ENCODE results near the gene MEX3A. TPM values are rescaled to one million over a fixed set of nuclear protein-coding genes. Genes with fewer than 3 reads are reported as not detected.

The MEX3A gene
- total and polyA plus RNA-seq, 10 of the 15 experiments (the other 5 are each of a cell fraction or from before 2014, with no cell fraction given), result 0.11 to 5.1 (median 1.7) TPM

- TF ChIP-seq E2F8 (IDR thresholded peaks at IDR 0.05; ENCODE audit: low read depth, partially characterized antibody) (no peak), NFYA (IDR thresholded peaks at IDR 0.05; ENCODE audit: borderline replicate concordance, low read depth, low read length) (no peak), HDAC6 (IDR thresholded peaks at IDR 0.05; ENCODE audit: unreplicated experiment) (no peak), ZNF274 (IDR thresholded peaks at IDR 0.05; ENCODE audit: insufficient read depth, insufficient read length) (no peak), RFX5 (IDR thresholded peaks at IDR 0.05; ENCODE audit: low read depth, low read length) (no peak), BMI1 (IDR thresholded peaks at IDR 0.05; ENCODE audit: borderline replicate concordance) (no peak)
Measured at GRCh38 chr1:156025876-156026275, 56.4 kb downstream of the MEX3A start (continued).

- no peak for TF ChIP-seq RBBP5 (conservative IDR thresholded peaks at IDR 0.05)
- no peak for TF ChIP-seq ZSCAN29 (IDR thresholded peaks at IDR 0.05)
- TF ChIP-seq ETV6 (conservative IDR thresholded peaks at IDR 0.05 in 1 of 2, IDR thresholded peaks at IDR 0.05 in 1 of 2; ENCODE audit: borderline replicate concordance in 1 of 2, low read depth in 1 of 2), result no peak
- TF ChIP-seq JUND (IDR thresholded peaks at IDR 0.05; ENCODE audit: low read depth, low read length), result no peak
- TF ChIP-seq CREB1 (IDR thresholded peaks at IDR 0.05; ENCODE audit: low read depth), result no peak
- TF ChIP-seq ZBTB33 (IDR thresholded peaks at IDR 0.05), result no peak
- no peak for TF ChIP-seq HDGF (IDR thresholded peaks at IDR 0.05)
- TF ChIP-seq WRNIP1 (IDR thresholded peaks at IDR 0.05; ENCODE audit: borderline replicate concordance, low read depth, low read length), result no peak
- no peak overlapping the region for H3K4me2 ChIP-seq (ENCODE audit: control insufficient read depth, insufficient read depth)
- ChIA-PET RAD21 (ENCODE audit: unreplicated experiment) (no interaction called here), CTCF (interaction anchor here (0.9 to 1.4 kb wide), 5 partner anchors 35 to 199 kb away, joined by 3 to 6 read pairs (median 3); no protein-coding TSS in a partner anchor), SMC1A (ENCODE audit: uncharacterized antibody, unreplicated experiment) (interaction anchor here (1.0 to 1.2 kb wide), 2 partner anchors 25 to 41 kb away, joined by 3 read pairs; no protein-coding TSS in a partner anchor), POLR2A (interaction anchor here (1.0 to 1.5 kb wide), 2 partner anchors 26 to 66 kb away, joined by 3 to 4 read pairs; no protein-coding TSS in a partner anchor)
- no peaks in the 10 kb centered on the region for H3K9me3 ChIP-seq (replicated peaks; ENCODE audit: control insufficient read depth, insufficient read depth, low read length)
- WGBS (ENCODE audit: insufficient coverage, insufficient replicate concordance, low lambda C conversion rate, missing lambda C conversion rate), result 62% methylated on average over 5 of the region's 5 CpGs
- H3K36me3 ChIP-seq (ENCODE audit: control insufficient read depth in 2 of 2, insufficient read depth in 2 of 2, low read length in 1 of 2), result no peaks in the 10 kb centered on the region
- H3K27me3 ChIP-seq (replicated peaks in 1 of 2; ENCODE audit: control insufficient read depth in 2 of 2, insufficient read depth in 2 of 2, low read length in 1 of 2), result no peaks in the 10 kb centered on the region; a peak in 1 of 4 replicates
- ATAC-seq (no peak), DNase-seq (ENCODE audit: low read depth, low spot score) (no peak), FAIRE-seq (no peak)
- H3K27ac ChIP-seq (ENCODE audit: control insufficient read depth, insufficient read depth), result no peak overlapping the region
- peaks cover 10% of the 10 kb centered on the region for H3K79me2 ChIP-seq (ENCODE audit: control insufficient read depth, insufficient read depth, low read length)
- no TSS peak for BruUV-seq (replicated peaks)
- no peaks in the 10 kb centered on the region for H4K20me1 ChIP-seq (ENCODE audit: control insufficient read depth, insufficient read depth)
- intact Hi-C loops (cut with micrococcal nuclease; ENCODE audit: unreplicated experiment) (no loop called here), in situ Hi-C loops (cut with MboI) (no loop called here)
- H3K4me1 ChIP-seq (ENCODE audit: control insufficient read depth, insufficient read depth, low read length), result peaks cover 2% of the 10 kb centered on the region
- H3K4me3 ChIP-seq, result no peak overlapping the region
- H3K9ac ChIP-seq (ENCODE audit: control insufficient read depth, insufficient read depth, low read length), result no peak overlapping the region
- no peak overlapping the region for H2AFZ ChIP-seq (ENCODE audit: control insufficient read depth, low read depth, low read length)
Measured at GRCh38 chr1:156024801-156025200, 57.5 kb downstream of the MEX3A start.

Data from GM12878 (cell line).